HFF-Myc (cell line): ENCODE data around the gene KEL.

Source experiments
- DNase-seq: peaks from one replicate; pipeline ENCODE4 v3.0.0-alpha.2; 2011; ENCODE audit warnings: low read depth; ENCODE audit errors: extremely low read depth
- H3K4me3 ChIP-seq: replicated peaks from 2 replicates; pipeline ENCODE4 v1.5.1; 2011; ENCODE audit warnings: low read depth, mild to moderate bottlenecking, control low read depth, low read length
- TF ChIP-seq, protein P1 (sequence below): IDR thresholded peaks from 2 replicates; pipeline ENCODE4 v1.5.1; 2012; ENCODE audit warnings: mild to moderate bottlenecking, low read depth, low read length, control low read depth; ENCODE audit errors: missing control alignments

KEL gene

GRCh38 chr7:142960955-142961512 lies 1.1 kb downstream of the KEL start:
- TF ChIP-seq, protein P1, sequence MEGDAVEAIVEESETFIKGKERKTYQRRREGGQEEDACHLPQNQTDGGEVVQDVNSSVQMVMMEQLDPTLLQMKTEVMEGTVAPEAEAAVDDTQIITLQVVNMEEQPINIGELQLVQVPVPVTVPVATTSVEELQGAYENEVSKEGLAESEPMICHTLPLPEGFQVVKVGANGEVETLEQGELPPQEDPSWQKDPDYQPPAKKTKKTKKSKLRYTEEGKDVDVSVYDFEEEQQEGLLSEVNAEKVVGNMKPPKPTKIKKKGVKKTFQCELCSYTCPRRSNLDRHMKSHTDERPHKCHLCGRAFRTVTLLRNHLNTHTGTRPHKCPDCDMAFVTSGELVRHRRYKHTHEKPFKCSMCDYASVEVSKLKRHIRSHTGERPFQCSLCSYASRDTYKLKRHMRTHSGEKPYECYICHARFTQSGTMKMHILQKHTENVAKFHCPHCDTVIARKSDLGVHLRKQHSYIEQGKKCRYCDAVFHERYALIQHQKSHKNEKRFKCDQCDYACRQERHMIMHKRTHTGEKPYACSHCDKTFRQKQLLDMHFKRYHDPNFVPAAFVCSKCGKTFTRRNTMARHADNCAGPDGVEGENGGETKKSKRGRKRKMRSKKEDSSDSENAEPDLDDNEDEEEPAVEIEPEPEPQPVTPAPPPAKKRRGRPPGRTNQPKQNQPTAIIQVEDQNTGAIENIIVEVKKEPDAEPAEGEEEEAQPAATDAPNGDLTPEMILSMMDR: no peak
- no peak for DNase-seq
- no peak overlapping the region for H3K4me3 ChIP-seq

DNA sequence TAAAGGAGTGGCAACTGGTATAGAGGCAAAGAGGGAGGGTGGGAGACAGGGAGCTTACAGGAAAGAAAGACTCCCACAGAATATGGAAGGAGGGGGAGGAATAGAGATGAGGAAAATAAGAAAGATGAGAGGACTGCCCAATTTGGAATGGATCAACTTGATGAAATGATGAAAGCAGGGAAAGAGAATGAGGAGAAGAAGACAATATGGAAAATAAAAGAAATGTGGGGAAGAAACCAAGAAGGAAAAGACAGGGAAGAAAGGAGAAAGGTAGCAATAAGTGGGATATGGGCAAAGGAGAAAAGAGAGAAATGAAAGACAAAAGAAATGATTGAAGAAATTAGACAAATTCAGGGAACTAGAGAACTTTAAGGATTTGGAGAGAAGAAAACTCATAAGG lies 3.0 kb downstream of the KEL start:
- DNase-seq: no peak
- TF ChIP-seq, protein P1: no peak
- no peak overlapping the region for H3K4me3 ChIP-seq

DNA sequence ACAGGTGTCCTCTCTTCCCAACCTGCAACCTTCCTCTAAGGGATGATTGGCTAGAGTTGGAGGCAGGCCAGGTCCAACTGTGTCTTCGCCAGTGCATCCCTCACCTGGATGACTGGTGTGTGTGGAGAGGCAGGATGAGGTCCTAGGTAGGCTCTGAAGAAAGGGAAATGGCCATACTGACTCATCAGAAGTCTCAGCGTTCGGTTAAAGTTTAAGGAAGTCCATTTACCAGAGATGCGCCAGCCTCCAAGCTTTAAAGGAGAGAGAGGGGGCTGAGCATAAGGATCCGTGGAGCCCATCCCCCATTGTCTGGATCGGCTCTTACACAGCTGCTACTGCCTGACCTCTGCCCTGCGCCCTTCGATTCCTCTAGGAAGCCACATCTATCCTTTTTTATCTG lies 4.4 kb downstream of the KEL start:
- TF ChIP-seq, protein P1: no peak
- no peak for DNase-seq
- no peak overlapping the region for H3K4me3 ChIP-seq

GRCh38 chr7:142956951-142957623 lies 5.1 kb downstream of the KEL start:
- no peak overlapping the region for H3K4me3 ChIP-seq
- TF ChIP-seq, protein P1: no peak
- no peak for DNase-seq

GRCh38 chr7:142954680-142955268 lies 7.4 kb downstream of the KEL start:
- DNase-seq: no peak
- TF ChIP-seq, protein P1: no peak
- H3K4me3 ChIP-seq: no peak overlapping the region

DNA sequence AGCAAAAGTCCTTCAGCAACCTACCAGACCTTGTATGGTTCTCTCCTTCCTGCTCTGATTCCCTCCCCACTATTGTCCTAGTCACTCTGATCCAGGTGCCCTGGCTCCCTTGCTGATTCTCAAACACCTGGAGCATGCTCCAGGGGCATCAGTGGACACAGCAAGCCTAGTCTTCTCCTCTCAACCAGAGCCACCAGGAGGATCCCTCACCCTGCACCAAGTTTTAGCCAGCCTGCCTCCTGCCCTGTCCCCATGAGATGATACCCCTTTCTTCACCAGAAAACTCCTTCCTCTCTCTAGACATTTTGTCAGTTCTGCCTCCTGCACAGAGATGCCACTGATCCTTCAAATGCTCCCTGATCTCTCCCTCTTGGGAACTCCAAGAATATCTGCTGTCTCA lies 11.9 kb downstream of the KEL start:
- TF ChIP-seq, protein P1: no peak
- no peak overlapping the region for H3K4me3 ChIP-seq
- DNase-seq: no peak
